Activated naive CD4-positive, alpha-beta T cell treated with anti-CD3 and anti-CD28 coated beads, Interleukin-2, amount 50 U/mL, for 72 hours (primary cell): ENCODE measurements around the gene POMZP3. TPM values are rescaled to one million over a fixed set of nuclear protein-coding genes. Genes with fewer than 3 reads are reported as not detected.
"Not testable (repeated sequence)": the region's sequence is repeated elsewhere in the genome, so short reads cannot be mapped to it uniquely, and the experiment has no call there.

Source experiments
- ATAC-seq, 2 donors: fragments of 150-1000 bp; cut with Tn5 transposase; 2 replicates each; pipeline ENCODE4 v1.10.0; 2021; ENCODE audit warnings: mild to moderate bottlenecking in 2 of 2, moderate library complexity in 2 of 2
- DNase-seq, 2 donors: peaks; one replicate each; pipeline ENCODE4 v3.0.0; 2021 to 2022; ENCODE audit warnings: low spot score in 2 of 2
- H3K27ac Mint-ChIP-seq, 2 donors: one replicate each; pipeline ENCODE4 v1.8.0; 2022; ENCODE audit warnings: mild to moderate bottlenecking in 2 of 2, mixed read lengths in 2 of 2
- H3K36me3 Mint-ChIP-seq, 2 donors: one replicate each; pipeline ENCODE4 v1.8.0; 2022; ENCODE audit warnings: mixed read lengths in 2 of 2
- H3K9me3 Mint-ChIP-seq, 2 donors: one replicate each; pipeline ENCODE4 v1.8.0; 2022; ENCODE audit warnings: mixed read lengths in 2 of 2
- total RNA-seq, 2 donors: library from RNA; stranded (reverse); gene quantifications; one replicate each; pipeline ENCODE4 v1.2.3, GENCODE V29; 2022

POMZP3 gene
- total RNA-seq, 2 donors from 2014 or later, result 7.9 to 12.3 TPM

DNA sequence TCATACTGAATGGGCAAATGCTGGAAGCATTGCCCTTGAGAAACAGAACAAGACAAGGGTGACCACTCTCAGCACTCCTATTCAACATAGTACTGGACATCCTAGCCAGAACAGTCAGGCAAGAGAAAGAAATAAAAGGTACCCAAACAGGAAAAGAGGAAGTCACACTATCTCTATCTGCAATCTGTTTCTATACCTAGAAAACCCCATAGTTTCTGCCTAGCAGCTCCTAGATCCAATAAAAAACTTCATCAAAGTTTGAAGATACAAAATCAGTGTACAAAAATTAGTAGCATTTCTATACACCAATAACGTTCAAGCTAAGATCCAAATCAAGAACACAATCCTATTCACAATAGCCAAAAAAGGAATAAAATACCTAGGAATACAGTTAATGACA, 29.8 kb downstream of the POMZP3 start:
- H3K27ac Mint-ChIP-seq, ATAC-seq, H3K36me3 Mint-ChIP-seq, H3K9me3 Mint-ChIP-seq, DNase-seq: not testable (repeated sequence)

DNA sequence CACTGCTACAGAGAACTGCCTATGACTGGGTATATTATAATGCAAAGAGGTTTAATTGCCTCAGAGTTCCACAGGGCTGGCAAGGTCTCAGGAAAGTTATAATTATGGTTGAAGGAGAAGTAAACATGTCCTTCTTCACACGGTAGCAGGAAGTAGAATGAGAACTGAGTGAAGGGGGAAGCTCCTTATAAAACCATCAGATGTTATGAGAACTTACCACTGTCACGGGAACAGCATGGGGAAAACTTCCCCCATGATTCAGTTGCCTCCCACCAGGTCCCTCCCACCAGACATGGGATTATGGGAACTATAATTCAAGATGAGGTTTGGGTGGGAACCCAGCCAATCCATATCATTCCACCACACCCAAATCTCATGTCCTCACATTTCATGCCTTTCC, 34.4 kb downstream of the POMZP3 start:
- not testable (repeated sequence) for H3K27ac Mint-ChIP-seq, DNase-seq, H3K36me3 Mint-ChIP-seq, H3K9me3 Mint-ChIP-seq, ATAC-seq

DNA sequence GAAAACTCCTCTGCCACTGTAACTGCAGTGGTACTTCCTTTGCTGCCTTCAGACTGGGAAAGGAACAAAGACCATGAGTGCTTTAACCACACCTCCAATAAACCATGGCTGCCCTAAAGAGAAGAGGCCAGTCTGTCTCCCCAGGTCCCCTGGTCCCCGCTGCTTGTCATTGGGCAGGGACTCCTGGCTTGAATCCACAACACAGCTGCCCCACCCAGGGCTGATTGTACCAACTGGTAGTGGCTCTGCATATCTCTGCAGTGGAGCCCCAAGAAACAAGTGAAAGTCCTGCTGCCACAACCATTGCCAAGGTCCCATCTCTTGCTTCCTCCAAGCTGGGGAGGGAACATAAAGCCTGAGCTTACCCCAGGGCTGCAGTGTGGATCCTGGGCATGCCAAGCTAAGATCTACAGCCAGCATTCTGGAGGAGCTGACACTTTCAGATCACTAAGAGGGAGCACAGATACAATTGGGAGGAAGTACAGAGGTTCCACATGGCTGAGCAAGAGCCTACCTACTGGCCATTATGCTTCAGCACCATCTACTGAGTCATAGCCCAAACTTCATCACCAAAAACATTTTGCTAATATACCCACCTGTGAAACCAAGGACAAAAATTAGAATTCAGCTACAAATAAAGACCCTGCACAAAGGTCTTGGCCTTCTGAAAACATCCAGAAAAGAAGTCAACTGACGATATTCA, 35.3 kb downstream of the POMZP3 start:
- DNase-seq, H3K27ac Mint-ChIP-seq, H3K9me3 Mint-ChIP-seq: not testable (repeated sequence)

DNA sequence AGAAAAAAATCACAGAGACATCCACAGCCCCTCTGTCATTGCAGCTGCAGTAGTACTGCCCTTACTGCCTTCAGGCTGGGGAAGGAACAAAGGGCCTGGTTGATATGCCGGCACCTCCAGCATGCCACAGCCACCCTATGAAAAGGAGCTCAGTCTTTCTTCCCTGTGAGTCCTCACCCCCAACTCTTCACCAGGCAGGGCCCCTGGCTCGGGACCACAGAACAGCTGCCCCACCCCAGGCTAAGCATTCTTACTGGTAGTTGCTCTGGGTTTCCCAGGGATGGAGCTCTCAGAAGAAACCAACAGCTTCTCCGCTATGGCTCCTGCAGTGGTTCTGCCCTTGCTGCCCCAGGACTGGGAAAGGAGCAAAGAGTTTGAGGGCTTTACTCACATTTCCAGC, 36.0 kb downstream of the POMZP3 start:
- H3K9me3 Mint-ChIP-seq, DNase-seq, ATAC-seq, H3K36me3 Mint-ChIP-seq, H3K27ac Mint-ChIP-seq: not testable (repeated sequence)

More for the DNA sequence above, 35.3 kb downstream of the POMZP3 start:
- not testable (repeated sequence) for ATAC-seq, H3K36me3 Mint-ChIP-seq

DNA sequence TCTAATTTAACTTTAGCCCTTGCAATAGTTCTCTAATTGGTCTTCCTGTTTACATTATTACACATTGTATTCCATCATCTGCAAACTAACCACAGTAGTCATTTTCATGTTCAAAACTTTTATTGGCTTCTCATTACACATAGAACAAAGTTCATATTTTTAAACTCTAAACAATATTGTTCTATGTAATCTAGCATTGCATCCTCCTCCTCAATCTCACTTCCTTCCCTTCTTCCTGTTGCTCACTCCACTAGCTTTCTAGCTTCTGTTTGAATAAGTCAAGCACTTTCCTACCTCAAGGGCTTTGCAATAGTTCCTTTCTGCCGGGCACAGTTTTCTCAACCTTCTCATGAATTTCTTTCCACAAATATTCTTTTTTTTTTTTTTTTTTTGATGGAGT, 38.5 kb downstream of the POMZP3 start:
- ATAC-seq, H3K9me3 Mint-ChIP-seq, H3K36me3 Mint-ChIP-seq, DNase-seq: not testable (repeated sequence)
- peak overlapping the region; percentile 68 to 76 for H3K27ac Mint-ChIP-seq

DNA sequence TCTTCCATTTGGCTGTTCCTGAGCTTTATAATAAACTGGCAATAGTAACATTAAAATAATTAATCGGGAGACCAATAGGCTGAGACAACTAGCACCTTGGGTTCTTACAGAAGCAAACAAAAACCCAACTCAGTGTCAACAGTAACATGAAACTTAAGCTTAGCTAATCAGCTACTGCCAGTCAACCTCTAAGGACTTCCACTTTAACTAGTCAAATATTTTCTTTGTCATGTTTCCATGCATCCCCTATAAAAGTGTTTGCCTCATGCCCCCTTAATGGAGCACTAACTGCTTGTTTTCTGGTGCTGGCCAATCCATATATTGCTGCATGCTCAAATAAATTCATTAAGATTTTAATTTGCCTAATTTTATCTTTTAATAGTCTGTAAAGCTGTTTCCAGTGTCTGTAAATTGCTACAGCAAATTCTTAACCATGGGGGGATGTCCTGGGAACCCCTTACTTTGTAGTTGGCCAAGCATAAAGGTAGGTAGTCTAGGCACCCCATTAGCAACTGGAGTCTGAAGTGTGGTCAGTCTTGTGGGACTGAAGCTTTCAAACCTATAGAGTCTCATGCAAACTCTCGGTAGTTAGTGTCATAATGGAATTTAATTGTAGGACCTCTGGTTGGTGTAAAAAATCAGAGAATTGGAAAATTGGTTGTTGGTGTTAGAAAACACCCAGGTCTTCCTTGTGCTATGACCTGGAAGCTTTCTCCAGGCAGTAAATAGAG, 40.3 kb downstream of the POMZP3 start:
- Mint-ChIP-seq H3K27ac (peak overlapping the region in 1 of 2 donors; percentile 76), H3K36me3 (peaks cover 0 to 11% of the 10 kb centered on the region in 2 donors)
- peak in 1 of 2 donors; percentile 36 for ATAC-seq
- not testable (repeated sequence) for H3K9me3 Mint-ChIP-seq, DNase-seq

DNA sequence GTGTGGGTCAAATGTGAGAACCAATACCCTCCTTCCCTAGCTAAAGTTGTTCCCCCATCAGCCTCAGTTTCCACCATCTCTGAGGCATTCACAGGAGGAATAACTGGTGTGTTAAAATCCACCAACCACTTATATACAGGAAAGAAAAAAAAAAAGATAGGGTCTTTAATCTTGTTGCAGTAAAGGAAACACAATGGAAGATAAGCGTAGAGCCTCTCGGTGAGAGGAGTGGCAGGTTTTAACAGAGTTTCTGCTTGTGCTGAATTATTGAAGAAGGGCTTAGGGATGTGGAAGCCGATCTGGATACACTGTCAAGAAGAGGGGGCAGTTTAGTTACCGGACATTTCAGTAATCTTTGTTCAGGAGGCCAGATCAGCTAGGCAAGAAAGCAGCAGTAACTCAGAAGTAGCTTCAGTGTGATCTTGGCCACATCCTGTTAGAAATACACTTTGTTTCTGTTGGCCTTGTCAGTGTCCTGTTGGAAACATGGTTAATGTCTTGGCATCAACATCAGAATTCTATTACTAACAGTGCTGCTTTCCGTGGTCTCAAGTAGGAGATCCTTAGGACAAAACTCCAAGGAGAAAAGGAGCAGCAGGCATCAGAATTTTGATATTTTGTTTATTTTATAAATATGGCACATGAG, 43.3 kb downstream of the POMZP3 start:
- DNase-seq, H3K9me3 Mint-ChIP-seq: not testable (repeated sequence)
- peak; percentile 5 to 26 for ATAC-seq
- peaks cover 0 to 11% of the 10 kb centered on the region in 2 donors for H3K36me3 Mint-ChIP-seq
- H3K27ac Mint-ChIP-seq, result peak overlapping the region; percentile 81 to 98

DNA sequence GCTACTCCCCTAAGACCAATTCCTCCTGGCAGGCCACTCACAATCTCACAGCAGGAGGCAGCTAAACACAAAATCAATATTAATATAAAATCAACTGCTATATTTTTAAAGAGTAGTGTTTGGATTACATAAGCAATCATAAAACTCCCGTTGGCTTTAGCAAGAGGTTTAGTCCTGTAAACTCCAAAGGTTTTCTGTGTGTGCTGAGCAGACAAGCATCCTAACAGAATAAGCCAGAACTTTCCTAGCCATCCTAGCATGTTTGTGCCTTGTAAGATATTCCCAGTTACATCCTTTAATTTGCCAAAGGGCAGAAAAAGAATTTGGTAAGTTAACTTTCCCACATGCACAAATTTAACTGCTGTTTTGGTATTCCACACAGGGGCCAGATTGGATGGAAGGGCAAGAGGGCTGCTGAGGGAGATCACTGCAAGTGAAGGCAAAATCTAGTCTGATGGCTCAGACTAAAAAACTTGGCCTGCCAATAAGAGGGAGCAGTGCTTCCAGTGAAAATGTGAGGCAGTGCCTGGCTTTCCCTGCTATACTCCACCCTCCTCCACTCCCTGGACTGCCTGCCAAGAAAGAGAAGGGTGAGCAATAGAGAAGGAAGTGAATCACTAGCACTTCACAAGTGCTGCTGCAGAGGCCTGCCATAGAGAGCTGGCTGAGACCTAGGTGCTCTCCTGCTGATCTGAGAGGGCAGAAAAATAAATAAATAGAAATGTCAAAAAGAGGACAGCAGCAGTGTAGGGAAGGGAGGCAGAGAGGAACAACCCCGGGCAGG, 44.0 kb downstream of the POMZP3 start:
- peak; percentile 85 to 93 for ATAC-seq
- H3K9me3 Mint-ChIP-seq, DNase-seq: not testable (repeated sequence)
- Mint-ChIP-seq H3K36me3 (peaks cover 0 to 11% of the 10 kb centered on the region in 2 donors), H3K27ac (peak overlapping the region; percentile 81 to 98)

DNA sequence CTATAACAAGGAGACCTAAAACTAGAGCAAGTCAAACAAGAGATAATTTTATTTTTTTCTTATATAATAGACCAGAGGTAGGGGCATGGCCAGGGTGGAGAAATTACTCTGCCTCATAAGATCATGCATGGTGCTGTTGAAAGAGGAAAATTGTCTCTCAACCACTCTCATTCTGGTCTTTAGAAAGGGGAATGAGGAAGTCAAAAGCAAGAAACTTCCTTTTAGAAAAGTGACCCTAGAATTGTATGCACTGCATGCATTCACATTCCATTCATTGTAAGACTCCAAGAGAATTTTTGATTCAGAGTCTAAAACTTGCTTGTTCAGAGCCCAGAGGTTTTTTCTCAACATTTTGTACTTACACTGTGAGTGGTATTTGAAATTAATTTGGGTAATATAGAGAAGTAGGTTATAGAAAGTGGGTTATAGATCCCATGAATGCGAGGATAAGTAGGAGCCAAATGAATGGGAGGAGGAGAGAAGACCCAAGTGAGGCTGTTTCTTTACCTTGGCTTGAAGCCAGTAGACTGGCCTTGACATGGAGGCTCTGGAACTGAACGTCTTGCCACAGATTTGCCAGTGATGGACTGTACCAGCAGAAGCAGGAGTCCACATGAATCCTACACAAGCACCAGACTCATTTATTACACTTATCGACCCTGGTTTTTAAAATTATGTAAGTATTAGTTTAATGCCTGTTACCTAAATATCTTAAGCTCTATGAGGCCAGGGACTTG, 51.0 kb downstream of the POMZP3 start:
- DNase-seq, H3K9me3 Mint-ChIP-seq, H3K36me3 Mint-ChIP-seq, H3K27ac Mint-ChIP-seq, ATAC-seq: not testable (repeated sequence)

DNA sequence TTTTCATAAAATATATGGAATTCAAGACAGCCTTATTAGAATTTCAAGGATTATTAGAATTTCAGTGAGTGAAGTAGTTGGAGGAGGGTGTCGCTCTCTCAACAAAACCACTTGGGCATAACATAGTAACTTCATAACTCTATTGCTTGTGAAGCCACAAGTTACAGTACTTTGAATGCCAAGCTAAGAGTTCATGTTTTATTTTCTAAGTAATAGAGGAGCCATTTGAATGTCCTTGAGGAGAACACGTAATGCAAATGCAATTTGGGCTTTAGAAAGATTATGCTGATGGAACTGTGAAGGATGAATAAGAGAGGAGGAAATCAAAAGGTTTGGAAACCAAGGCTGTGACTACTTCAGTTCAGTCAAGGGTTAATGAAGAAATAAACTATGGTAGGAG, 51.6 kb downstream of the POMZP3 start:
- not testable (repeated sequence) for DNase-seq, H3K36me3 Mint-ChIP-seq, H3K9me3 Mint-ChIP-seq, ATAC-seq, H3K27ac Mint-ChIP-seq

DNA sequence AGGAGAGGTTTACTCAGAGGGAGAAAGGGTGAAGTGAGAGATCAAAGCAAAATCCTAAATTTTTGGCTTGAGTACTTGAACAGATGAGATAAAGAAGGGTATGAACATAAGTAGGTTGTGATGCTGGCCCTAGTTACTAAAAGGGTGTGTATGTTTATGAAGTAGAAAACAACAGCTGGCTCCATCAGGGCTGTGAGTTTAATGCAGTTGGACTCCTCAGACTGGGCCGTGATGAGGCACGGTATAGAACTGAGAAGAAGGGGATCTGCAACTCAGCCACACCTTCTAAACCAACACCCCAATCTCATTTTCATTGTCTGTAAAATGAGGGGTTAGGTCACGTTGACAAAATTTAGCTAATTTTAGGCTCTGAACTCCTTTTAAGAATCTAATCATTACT, 54.8 kb downstream of the POMZP3 start:
- not testable (repeated sequence) for DNase-seq, H3K9me3 Mint-ChIP-seq, H3K27ac Mint-ChIP-seq, ATAC-seq, H3K36me3 Mint-ChIP-seq

DNA sequence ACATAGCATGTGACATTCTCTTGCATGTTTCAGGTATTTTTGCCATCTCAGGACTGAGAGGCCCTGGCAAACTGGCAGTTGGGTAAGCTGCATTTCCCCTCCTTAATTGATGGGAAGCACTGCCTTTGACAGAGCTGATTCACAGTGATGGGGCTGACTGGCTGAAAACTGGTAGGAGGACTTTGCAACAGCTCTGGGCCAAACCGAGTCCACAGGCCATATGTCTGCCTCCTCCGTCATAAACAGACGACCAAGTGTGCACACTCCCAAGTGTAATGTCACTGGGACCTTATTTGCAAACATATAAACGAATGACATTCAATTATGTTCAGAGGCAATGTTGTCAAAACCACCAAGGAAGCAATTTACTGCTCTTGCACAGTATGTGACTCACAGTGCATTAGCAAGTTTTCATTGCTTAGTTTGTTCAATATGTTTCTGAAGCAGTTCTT, 56.7 kb downstream of the POMZP3 start:
- Mint-ChIP-seq H3K36me3 (peaks cover 6 to 17% of the 10 kb centered on the region in 2 donors), H3K27ac (peak overlapping the region in 1 of 2 donors; percentile 22)
- not testable (repeated sequence) for DNase-seq, ATAC-seq, H3K9me3 Mint-ChIP-seq

DNA sequence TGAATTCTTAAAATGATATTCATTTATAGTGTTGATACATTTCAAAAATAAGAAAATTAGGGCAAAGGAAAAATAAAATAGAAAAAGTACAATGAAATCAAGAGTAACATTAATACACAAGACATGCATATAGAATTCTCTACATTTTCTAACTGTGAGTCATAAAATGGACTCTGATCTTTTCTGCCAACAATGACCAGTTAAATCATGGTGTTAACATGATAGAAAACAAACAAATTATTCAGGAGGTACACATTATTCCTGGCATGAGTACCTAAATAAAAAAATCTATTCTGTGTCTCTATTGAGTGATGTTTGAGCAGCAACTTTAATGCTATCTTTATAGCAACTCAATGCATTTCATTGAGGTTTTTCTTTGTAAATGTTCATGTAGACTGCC, 58.3 kb downstream of the POMZP3 start:
- DNase-seq, H3K27ac Mint-ChIP-seq, ATAC-seq, H3K9me3 Mint-ChIP-seq: not testable (repeated sequence)
- H3K36me3 Mint-ChIP-seq, result peaks cover 6 to 25% of the 10 kb centered on the region in 2 donors

DNA sequence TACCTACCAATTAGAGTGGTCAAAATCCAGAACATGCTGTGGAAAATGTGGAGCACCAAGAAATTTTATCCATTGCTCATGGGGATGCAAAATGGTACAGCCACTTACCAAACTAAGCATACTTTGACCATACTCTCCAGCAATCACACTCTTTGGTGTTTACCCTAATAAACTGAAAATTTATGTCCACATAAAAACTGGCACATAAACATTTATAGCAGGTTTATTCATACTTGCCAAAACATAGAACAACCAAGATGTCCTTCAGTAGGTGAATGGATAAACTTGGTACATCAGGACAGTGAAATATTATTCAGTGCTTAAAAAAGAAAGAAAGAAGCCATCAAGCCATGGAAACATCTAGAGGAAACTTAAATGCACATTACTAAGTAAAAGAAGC, 59.3 kb downstream of the POMZP3 start:
- H3K36me3 Mint-ChIP-seq, result peaks cover 6 to 30% of the 10 kb centered on the region in 2 donors
- not testable (repeated sequence) for H3K9me3 Mint-ChIP-seq, H3K27ac Mint-ChIP-seq, DNase-seq, ATAC-seq

DNA sequence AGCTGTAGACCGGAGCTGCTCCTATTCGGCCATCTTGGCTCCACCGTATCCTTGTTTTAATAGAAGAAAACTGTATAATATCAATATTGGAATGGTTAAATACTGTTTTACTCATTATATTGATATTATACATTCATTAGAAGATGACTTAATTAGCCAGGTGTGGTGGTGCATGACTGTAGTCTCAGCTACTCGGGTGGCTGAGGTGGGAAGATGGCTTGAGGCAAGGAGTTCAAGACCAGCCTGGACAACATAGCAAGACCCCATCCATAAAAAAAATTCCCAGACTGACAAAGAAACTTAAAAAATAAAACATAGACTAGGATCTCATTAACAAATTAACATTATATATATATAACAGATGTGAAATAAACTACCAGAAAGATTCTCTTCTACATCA, 59.8 kb downstream of the POMZP3 start:
- H3K36me3 Mint-ChIP-seq, result peaks cover 8 to 31% of the 10 kb centered on the region in 2 donors
- H3K27ac Mint-ChIP-seq, ATAC-seq, H3K9me3 Mint-ChIP-seq, DNase-seq: not testable (repeated sequence)

DNA sequence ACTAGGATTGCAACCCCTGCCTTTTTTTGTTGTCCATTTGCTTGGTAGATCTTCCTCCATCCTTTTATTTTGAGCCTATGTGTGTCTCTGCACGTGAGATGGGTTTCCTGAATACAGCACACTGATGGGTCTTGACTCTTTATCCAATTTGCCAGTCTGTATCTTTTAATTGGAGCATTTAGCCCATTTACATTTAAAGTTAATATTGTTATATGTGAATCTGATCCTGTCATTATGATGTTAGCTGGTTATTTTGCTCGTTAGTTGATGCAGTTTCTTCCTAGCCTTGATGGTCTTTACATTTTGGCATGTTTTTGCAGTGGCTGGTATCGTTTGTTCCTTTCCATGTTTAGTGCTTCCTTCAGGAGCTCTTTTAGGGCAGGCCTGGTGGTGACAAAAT, 62.1 kb downstream of the POMZP3 start:
- H3K9me3 Mint-ChIP-seq, ATAC-seq: not testable (repeated sequence)
- peaks cover 12 to 37% of the 10 kb centered on the region in 2 donors for H3K36me3 Mint-ChIP-seq

More for the DNA sequence above, 62.1 kb downstream of the POMZP3 start:
- H3K27ac Mint-ChIP-seq, DNase-seq: not testable (repeated sequence)
